ENCODE data around the gene TRIM8. TPM values are rescaled to one million over a fixed set of nuclear protein-coding genes. Genes with fewer than 3 reads are reported as not detected.
"Not testable (repeated sequence)": the region's sequence is repeated elsewhere in the genome, so short reads cannot be mapped to it uniquely, and the experiment has no call there.

The TRIM8 gene
- total RNA-seq, 1 donor from 2014 or later = 44.4 TPM

DNA sequence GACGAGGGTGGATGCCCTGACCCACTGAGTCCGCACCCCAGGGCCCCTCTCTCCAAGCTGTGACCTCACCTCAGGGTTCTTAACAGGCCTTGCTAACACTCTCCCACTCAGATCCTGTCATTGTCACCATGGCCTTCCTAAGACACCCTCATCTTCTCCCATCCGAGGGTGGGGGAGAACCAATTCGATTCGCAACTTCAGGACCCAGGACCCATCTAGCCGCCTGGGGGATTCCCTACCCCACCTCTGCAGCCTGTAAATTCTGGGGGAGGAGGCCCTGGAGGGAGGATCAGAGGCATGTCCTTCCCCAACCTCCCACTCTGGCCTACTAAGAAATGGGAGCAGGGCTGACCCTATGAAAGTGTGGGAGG is 17.4 kb downstream of the TRIM8 start:
- Histone ChIP-seq H3K27ac (ENCODE audit: low read depth, low read length) (no peak overlapping the region), H3K9ac (ENCODE audit: low read depth in 1 of 3, low read length in 3 of 3) (no peak overlapping the region), H3K4me1 (ENCODE audit: control insufficient read depth in 3 of 3, insufficient read depth in 3 of 3, low read length in 3 of 3) (peaks cover 15 to 22% (median 18%) of the 10 kb centered on the region in 3 donors), H3K9me3 (ENCODE audit: control insufficient read depth in 3 of 3, low read length in 3 of 3) (no peaks in the 10 kb centered on the region), H3K27me3 (ENCODE audit: control insufficient read depth in 3 of 3, insufficient read depth in 3 of 3, low read length in 3 of 3) (no peaks in the 10 kb centered on the region), H3K4me3 (ENCODE audit: low read length in 3 of 3) (no peak overlapping the region), H3K36me3 (ENCODE audit: control insufficient read depth in 3 of 3, insufficient read depth in 3 of 3, low read length in 3 of 3) (peaks cover 13 to 23% (median 17%) of the 10 kb centered on the region in 3 donors)

DNA sequence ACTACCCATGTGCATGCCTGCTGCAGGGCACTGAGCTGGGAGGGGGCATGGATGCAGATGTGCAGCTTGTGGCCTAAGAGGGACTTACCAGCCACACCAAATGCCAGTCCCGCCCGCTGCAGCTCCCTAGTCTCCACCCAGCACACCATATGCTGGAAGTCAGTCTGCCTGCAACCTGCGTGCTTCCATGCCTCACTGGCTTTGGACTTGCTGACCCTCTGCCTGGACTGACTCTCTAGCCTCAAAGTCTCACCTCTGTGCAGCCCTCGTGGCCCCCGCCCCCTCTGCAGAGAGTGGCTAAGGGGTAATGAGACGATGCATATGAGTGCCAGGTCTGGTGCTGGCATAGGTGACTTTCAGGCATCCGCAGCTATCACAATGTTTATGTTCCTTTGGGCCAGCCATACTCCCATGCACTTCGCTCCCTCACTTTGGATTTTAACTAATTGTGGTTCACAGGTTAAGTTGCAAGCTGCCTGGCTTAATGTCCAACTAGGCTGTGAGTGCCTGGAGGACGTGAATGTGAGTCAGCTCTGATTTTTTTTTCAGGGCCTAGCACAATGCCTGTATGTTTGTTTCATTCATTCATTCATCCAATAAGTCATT is 21.7 kb downstream of the TRIM8 start:
- H3K4me3 ChIP-seq (ENCODE audit: low read length in 3 of 3) = no peak overlapping the region
- no peaks in the 10 kb centered on the region for H3K27me3 ChIP-seq (ENCODE audit: control insufficient read depth in 3 of 3, insufficient read depth in 3 of 3, low read length in 3 of 3)
- H3K36me3 ChIP-seq (ENCODE audit: control insufficient read depth in 3 of 3, insufficient read depth in 3 of 3, low read length in 3 of 3) = no peaks in the 10 kb centered on the region
- peak overlapping the region in 1 of 3 donors; percentile 20 for H3K9ac ChIP-seq (ENCODE audit: low read depth in 1 of 3, low read length in 3 of 3)
- peaks cover 14 to 30% (median 27%) of the 10 kb centered on the region in 3 donors for H3K4me1 ChIP-seq (ENCODE audit: control insufficient read depth in 3 of 3, insufficient read depth in 3 of 3, low read length in 3 of 3)
- H3K27ac ChIP-seq (ENCODE audit: low read depth, low read length) = no peak overlapping the region
- no peaks in the 10 kb centered on the region for H3K9me3 ChIP-seq (ENCODE audit: control insufficient read depth in 3 of 3, low read length in 3 of 3)

DNA sequence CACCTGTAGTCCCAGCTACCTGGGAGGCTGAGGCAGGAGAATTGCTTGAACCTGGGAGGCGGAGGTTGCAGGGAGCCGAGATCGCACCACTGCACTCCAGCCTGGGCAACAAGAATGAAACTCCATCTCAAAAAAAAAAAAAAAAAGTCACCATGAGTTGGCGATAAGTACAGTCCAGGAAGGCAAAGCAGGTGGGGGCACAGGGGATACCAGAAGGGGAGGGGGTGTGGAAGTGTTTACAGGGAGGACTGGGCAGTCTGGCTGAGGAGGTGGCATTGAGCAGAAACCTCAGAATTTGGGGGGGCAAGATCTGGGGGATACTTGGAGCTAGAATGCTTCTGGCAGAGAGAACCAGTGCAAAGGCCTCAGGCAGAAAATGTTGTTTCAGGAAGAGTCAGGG is 23.1 kb downstream of the TRIM8 start:
- H3K27ac ChIP-seq (ENCODE audit: low read depth, low read length); H3K27me3 ChIP-seq (ENCODE audit: control insufficient read depth in 3 of 3, insufficient read depth in 3 of 3, low read length in 3 of 3); H3K36me3 ChIP-seq (ENCODE audit: control insufficient read depth in 3 of 3, insufficient read depth in 3 of 3, low read length in 3 of 3); H3K9ac ChIP-seq (ENCODE audit: low read depth in 1 of 3, low read length in 3 of 3); H3K9me3 ChIP-seq (ENCODE audit: control insufficient read depth in 3 of 3, low read length in 3 of 3); H3K4me3 ChIP-seq (ENCODE audit: low read length in 3 of 3): not testable (repeated sequence)
- H3K4me1 ChIP-seq (ENCODE audit: control insufficient read depth in 3 of 3, insufficient read depth in 3 of 3, low read length in 3 of 3) = peaks cover 10 to 22% (median 20%) of the 10 kb centered on the region in 3 donors

DNA sequence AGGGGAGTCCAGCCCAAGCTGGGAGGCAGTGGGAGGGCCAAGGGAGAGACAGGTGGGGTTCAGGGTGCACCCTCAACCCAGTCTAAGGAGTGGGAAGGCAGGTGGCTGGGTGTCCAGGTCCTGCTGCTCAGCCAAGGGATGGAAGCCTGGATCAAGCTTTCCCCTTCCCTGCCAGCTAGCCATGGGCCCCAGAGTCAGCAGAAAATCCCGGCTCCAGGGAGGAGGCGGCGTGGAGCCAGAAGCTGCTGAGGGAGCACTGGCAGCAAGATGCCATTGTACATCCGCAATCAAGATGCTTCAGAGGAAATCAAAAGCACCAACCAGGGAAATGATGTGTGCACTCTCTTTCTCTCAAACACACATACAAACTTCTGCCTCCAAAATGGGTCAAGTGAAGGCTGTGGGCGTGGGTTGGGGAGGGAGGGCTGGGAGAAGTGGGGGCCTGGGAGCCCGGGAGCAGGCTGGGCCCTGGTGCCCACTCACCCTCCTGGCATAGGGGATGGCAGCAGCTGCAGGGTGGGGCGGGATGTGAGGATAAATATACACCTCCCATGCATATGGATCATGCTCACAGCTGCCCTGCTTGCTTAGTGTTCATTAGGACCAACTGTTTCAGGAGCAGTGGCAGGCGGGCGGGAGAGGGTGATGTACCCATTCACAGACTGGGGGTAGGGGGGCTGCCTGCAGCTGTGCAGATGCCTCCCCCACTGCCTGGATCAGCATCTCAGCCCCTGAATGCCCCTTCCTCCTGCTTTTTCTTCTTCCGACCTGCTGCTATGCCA is 24.2 kb downstream of the TRIM8 start:
- Histone ChIP-seq H3K27me3 (ENCODE audit: control insufficient read depth in 3 of 3, insufficient read depth in 3 of 3, low read length in 3 of 3) (no peaks in the 10 kb centered on the region), H3K9ac (ENCODE audit: low read depth in 1 of 3, low read length in 3 of 3) (peak overlapping the region in 1 of 3 donors; percentile 54), H3K36me3 (ENCODE audit: control insufficient read depth in 3 of 3, insufficient read depth in 3 of 3, low read length in 3 of 3) (no peaks in the 10 kb centered on the region), H3K27ac (ENCODE audit: low read depth, low read length) (peak overlapping the region; percentile 62), H3K4me3 (ENCODE audit: low read length in 3 of 3) (no peak overlapping the region), H3K9me3 (ENCODE audit: control insufficient read depth in 3 of 3, low read length in 3 of 3) (no peaks in the 10 kb centered on the region), H3K4me1 (ENCODE audit: control insufficient read depth in 3 of 3, insufficient read depth in 3 of 3, low read length in 3 of 3) (peaks cover 17 to 31% (median 24%) of the 10 kb centered on the region in 3 donors)

DNA sequence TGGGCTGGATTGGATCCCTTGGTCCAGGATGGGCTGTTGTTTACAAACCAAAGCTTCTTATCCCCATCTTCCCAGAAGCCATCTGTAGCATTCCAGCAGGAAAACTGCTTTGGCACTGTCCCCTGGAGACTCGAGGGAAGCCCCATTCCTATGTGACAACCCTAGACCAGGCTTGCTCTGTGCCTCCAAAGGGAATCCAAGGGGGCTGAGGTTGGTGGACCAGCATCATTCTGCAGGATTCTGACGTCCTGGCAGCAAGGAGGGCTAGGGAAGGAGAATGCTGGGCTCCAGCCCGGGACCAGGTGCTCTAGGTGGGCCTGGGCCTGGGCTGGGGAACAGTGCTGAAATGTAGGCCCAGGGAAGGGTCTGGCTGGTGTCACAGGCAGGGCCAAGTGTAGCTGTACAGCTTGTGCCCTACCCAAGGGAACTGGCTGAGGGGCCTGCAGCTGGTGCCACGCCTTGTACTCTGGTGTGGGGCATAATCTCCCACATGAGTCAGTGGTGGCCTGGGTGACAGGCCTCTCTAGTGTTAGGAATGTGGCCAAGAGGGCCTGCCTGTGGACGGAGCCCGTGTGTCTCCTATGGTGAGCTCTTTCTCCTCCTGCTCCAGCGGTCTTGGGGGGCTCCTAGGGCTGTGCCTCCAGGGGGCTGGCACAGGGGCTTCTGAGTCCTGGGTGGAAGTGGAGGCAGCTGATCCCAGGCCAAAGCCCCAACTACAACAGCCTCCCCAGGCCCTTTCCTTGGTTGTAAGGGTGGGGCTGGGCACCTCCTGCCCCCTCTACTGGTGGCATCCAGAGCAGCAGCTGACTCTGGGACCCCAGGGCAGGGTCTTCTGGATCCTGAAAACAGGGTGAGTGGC is 25.2 kb downstream of the TRIM8 start:
- H3K9me3 ChIP-seq (ENCODE audit: control insufficient read depth in 3 of 3, low read length in 3 of 3) = no peaks in the 10 kb centered on the region
- peak overlapping the region; percentile 40 to 57 (median 54) for H3K9ac ChIP-seq (ENCODE audit: low read depth in 1 of 3, low read length in 3 of 3)
- H3K36me3 ChIP-seq (ENCODE audit: control insufficient read depth in 3 of 3, insufficient read depth in 3 of 3, low read length in 3 of 3) = no peaks in the 10 kb centered on the region
- H3K4me3 ChIP-seq (ENCODE audit: low read length in 3 of 3) = no peak overlapping the region
- H3K27me3 ChIP-seq (ENCODE audit: control insufficient read depth in 3 of 3, insufficient read depth in 3 of 3, low read length in 3 of 3) = no peaks in the 10 kb centered on the region
- H3K4me1 ChIP-seq (ENCODE audit: control insufficient read depth in 3 of 3, insufficient read depth in 3 of 3, low read length in 3 of 3) = peaks cover 25 to 38% (median 31%) of the 10 kb centered on the region in 3 donors
- H3K27ac ChIP-seq (ENCODE audit: low read depth, low read length) = peak overlapping the region; percentile 62

DNA sequence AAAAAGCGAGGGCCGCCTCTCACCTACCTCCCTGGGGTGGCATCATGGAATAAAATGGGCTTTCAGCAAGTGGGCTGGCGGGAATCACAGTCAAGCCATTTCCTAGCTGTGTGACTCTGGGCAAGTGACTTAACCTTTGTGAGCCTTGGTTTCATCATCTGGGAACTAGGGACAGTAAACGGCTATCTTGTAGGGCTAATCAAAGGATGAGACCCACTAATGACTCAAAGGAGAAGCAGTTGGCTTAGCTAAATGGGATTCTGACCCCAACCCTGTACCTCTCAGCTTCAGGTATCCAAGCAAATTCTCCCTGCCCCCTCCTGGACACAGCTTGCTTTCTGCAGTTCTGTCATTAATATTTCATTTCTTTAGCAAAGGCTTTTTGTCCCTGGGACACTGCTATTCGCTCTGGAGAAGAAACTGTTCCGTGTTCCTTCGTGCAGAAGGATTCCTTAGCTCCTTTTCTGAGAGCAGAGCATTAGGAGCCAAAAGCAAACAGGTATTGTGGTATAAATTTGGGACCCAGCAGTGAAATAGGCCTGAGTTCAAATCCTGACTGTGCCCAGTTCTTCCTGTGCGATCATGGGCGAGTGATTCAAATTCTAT is 25.9 kb downstream of the TRIM8 start:
- H3K36me3 ChIP-seq (ENCODE audit: control insufficient read depth in 3 of 3, insufficient read depth in 3 of 3, low read length in 3 of 3) = no peaks in the 10 kb centered on the region
- H3K27ac ChIP-seq (ENCODE audit: low read depth, low read length) = peak overlapping the region; percentile 62
- H3K27me3 ChIP-seq (ENCODE audit: control insufficient read depth in 3 of 3, insufficient read depth in 3 of 3, low read length in 3 of 3) = no peaks in the 10 kb centered on the region
- no peak overlapping the region for H3K4me3 ChIP-seq (ENCODE audit: low read length in 3 of 3)
- peak overlapping the region in 1 of 3 donors; percentile 54 for H3K9ac ChIP-seq (ENCODE audit: low read depth in 1 of 3, low read length in 3 of 3)
- no peaks in the 10 kb centered on the region for H3K9me3 ChIP-seq (ENCODE audit: control insufficient read depth in 3 of 3, low read length in 3 of 3)
- H3K4me1 ChIP-seq (ENCODE audit: control insufficient read depth in 3 of 3, insufficient read depth in 3 of 3, low read length in 3 of 3) = peaks cover 32 to 41% (median 33%) of the 10 kb centered on the region in 3 donors

DNA sequence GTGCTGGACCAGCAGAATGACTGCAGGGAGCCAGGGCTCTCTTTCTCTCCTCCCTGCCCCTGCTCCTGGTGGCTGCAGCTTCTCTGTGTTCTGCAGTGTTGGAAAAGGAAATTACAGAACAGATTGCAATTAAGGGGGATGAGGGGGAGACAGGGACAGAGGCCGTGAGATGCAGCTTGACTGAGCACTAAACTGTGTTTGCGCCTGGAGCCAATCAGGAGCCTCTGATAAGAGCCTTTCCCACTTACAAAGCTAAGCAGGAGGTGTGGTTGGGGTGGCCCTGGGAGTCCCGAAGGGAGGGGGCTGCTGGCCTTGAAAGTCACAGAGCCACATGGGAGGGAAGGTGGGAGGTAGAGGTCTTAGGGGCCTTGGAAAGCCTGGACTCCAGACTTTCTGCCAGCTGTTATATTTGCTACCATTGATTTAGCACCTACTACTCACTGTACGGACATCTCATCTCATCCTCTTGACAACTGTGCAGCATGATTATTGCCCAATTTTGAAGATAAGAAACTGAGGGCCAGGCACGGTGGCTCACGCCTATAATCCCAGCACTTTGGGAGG is 26.7 kb downstream of the TRIM8 start:
- no peak overlapping the region for H3K9ac ChIP-seq (ENCODE audit: low read depth in 1 of 3, low read length in 3 of 3)
- no peaks in the 10 kb centered on the region for H3K27me3 ChIP-seq (ENCODE audit: control insufficient read depth in 3 of 3, insufficient read depth in 3 of 3, low read length in 3 of 3)
- peaks cover 40 to 45% (median 40%) of the 10 kb centered on the region in 3 donors for H3K4me1 ChIP-seq (ENCODE audit: control insufficient read depth in 3 of 3, insufficient read depth in 3 of 3, low read length in 3 of 3)
- H3K36me3 ChIP-seq (ENCODE audit: control insufficient read depth in 3 of 3, insufficient read depth in 3 of 3, low read length in 3 of 3) = no peaks in the 10 kb centered on the region
- H3K4me3 ChIP-seq (ENCODE audit: low read length in 3 of 3) = no peak overlapping the region
- no peaks in the 10 kb centered on the region for H3K9me3 ChIP-seq (ENCODE audit: control insufficient read depth in 3 of 3, low read length in 3 of 3)
- H3K27ac ChIP-seq (ENCODE audit: low read depth, low read length) = no peak overlapping the region

DNA sequence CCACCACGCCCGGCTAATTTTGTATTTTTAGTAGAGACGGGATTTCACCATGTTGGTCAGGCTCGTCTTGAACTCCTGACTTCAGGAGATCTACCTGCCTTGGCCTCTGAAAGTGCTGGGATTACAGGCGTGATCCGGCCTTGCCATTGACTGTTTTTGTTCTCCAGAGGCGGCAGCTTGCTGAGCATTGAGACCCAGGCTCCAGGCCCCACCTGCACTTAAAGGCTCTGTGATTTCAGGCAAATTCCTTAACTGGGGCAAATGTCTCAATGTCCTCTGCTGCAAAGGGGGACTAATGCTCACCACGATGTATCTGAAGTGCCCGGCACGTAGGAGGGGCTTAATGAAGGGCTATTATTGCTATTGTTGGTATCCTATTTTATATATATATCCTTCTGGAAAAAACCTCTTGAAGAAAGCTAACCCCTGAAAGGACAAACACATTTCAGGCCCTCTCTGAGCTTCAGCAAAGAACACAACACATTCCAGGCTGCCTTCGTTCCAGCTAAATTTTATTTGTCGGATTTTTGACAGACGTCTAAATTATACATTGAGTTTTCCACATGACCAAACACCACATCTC is 29.0 kb downstream of the TRIM8 start:
- Histone ChIP-seq H3K27me3 (ENCODE audit: control insufficient read depth in 3 of 3, insufficient read depth in 3 of 3, low read length in 3 of 3) (no peaks in the 10 kb centered on the region), H3K9ac (ENCODE audit: low read depth in 1 of 3, low read length in 3 of 3) (peak overlapping the region in 2 of 3 donors; percentile 16 to 47), H3K36me3 (ENCODE audit: control insufficient read depth in 3 of 3, insufficient read depth in 3 of 3, low read length in 3 of 3) (no peaks in the 10 kb centered on the region), H3K9me3 (ENCODE audit: control insufficient read depth in 3 of 3, low read length in 3 of 3) (no peaks in the 10 kb centered on the region), H3K27ac (ENCODE audit: low read depth, low read length) (peak overlapping the region; percentile 72), H3K4me3 (ENCODE audit: low read length in 3 of 3) (peak overlapping the region in 1 of 3 donors; percentile 57), H3K4me1 (ENCODE audit: control insufficient read depth in 3 of 3, insufficient read depth in 3 of 3, low read length in 3 of 3) (peaks cover 50 to 57% (median 55%) of the 10 kb centered on the region in 3 donors)

DNA sequence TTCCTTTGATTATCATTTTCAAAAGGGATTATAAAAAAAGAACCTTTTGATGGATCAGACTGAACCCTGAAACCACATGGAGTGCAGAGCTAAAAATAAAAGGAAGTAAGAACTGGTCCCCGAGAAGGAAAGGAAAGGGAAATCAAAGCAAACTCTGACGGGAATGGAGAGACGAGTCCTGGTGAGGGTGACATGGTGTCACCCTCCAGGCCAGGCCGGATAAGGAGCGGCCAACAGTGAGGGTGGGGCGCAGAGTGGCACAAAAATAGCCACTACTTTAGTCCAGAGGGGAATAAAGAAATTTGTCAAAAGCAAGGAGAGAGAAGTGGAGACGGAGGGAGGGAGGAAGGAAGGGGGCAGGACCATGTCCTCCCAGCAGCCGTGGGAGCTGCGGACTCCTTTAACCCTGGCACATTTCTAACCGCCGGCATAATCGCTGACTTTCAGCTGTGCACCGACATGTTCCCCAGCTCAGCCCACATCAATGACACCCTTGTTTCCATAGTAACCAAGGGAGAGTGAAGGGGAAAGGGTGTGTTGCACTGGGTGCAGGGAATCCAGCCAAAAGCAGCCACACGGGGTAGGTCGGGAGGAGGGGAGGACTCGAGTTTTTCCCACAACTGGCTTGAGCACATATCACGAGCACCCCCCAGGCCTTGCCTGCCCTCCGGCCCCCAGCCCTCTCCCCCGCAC is 29.7 kb downstream of the TRIM8 start:
- Histone ChIP-seq H3K4me3 (ENCODE audit: low read length in 3 of 3) (peak overlapping the region; percentile 46 to 57 (median 51)), H3K9me3 (ENCODE audit: control insufficient read depth in 3 of 3, low read length in 3 of 3) (no peaks in the 10 kb centered on the region), H3K9ac (ENCODE audit: low read depth in 1 of 3, low read length in 3 of 3) (peak overlapping the region; percentile 47 to 70 (median 59)), H3K27ac (ENCODE audit: low read depth, low read length) (peak overlapping the region; percentile 72), H3K27me3 (ENCODE audit: control insufficient read depth in 3 of 3, insufficient read depth in 3 of 3, low read length in 3 of 3) (no peaks in the 10 kb centered on the region), H3K4me1 (ENCODE audit: control insufficient read depth in 3 of 3, insufficient read depth in 3 of 3, low read length in 3 of 3) (peaks cover 52 to 61% (median 59%) of the 10 kb centered on the region in 3 donors), H3K36me3 (ENCODE audit: control insufficient read depth in 3 of 3, insufficient read depth in 3 of 3, low read length in 3 of 3) (no peaks in the 10 kb centered on the region)
